Measurements from ENCODE around the gene PGP.
"Not testable (repeated sequence)": the region's sequence is repeated elsewhere in the genome, so short reads cannot be mapped to it uniquely, and the experiment has no call there.

Gene PGP

DNA sequence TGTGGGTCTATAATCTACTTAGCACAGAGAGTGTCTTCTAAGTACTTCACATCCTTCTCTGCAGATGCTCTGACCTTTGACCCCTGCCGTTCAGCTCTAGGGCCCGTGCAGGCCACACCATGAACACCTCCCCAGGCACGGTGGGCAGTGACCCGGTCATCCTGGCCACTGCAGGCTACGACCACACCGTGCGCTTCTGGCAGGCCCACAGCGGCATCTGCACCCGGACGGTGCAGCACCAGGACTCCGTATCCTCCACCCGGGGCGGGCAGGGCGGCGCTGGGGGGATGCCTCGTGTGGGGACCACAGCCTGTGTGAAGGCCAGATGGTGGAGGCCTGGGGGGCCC is 8.7 kb downstream of the PGP start:
- H3K36me3 ChIP-seq (ENCODE audit: control insufficient read depth, insufficient read depth, low read length) = peaks cover 31% of the 10 kb centered on the region
- peak overlapping the region; percentile 86 for H3K9ac ChIP-seq (ENCODE audit: low read depth, low read length)
- H3K27ac ChIP-seq (ENCODE audit: low read depth, low read length) = peak overlapping the region; percentile 94

DNA sequence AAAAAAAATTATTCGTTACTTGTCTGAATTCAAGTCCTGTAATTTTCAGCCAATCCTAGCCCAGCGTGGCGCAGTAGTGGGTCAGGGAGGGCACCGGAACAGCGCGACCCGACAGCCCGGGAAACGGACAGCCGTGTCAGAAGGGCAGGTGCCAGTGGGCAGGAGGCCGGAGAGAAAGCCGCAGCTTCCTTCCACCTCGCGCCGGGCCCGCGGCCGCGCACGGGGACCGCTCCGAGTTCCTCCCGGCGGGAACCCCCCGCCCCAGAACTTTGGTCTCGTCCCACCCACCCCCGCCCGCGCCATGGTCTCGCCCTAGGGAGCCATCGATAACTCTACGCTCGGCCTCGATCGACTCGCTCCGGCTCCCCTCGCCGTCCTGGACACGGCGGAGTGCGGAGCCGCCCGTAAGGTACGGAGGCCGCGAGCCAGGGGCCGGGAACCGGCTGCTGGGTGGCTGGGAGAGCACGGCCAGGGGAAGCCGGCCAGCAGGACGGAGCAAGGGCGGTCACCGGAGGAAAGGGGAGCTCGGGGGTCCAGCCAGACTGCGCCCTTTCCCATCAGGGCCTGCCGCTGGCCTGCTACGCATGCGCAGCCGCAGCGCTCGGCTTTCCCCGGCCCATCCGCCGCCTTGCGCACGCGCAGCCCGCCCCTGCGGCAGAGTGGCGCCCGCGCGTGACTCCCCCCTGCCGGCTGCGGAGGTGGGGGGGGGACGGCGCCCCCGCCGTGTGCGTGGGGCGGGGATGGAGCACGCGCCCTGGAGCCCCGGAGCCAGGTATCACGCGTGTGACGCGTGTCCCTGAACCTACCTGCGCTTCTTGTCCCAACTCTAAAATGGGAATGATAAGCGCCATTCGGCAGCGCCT is 9.3 kb downstream of the PGP start, which contains the start of gene MLST8:
Gene MLST8 (plus strand): TSS at position 351 of the 863 bp plus-strand sequence. CDS start 632 bp downstream, outside the sequence.
- peaks cover 31% of the 10 kb centered on the region for H3K36me3 ChIP-seq (ENCODE audit: control insufficient read depth, insufficient read depth, low read length)
- H3K27me3 ChIP-seq (ENCODE audit: control insufficient read depth, insufficient read depth, low read length) = peaks cover 3% of the 10 kb centered on the region
- no peaks in the 10 kb centered on the region for H3K4me1 ChIP-seq (ENCODE audit: control insufficient read depth, insufficient read depth, low read length)
- peak within 1 kb of the TSS; percentile 94 for H3K27ac ChIP-seq (ENCODE audit: low read depth, low read length)
- H3K4me3 ChIP-seq (ENCODE audit: low read depth, low read length) = peak within 1 kb of the TSS; percentile 87
- no peaks in the 10 kb centered on the region for H3K9me3 ChIP-seq (ENCODE audit: control insufficient read depth, insufficient read depth, low read length)
- peak within 1 kb of the TSS; percentile 86 for H3K9ac ChIP-seq (ENCODE audit: low read depth, low read length)

More for the DNA sequence above, 8.7 kb downstream of the PGP start:
- no peaks in the 10 kb centered on the region for H3K27me3 ChIP-seq (ENCODE audit: control insufficient read depth, insufficient read depth, low read length)
- H3K4me1 ChIP-seq (ENCODE audit: control insufficient read depth, insufficient read depth, low read length) = no peaks in the 10 kb centered on the region
- no peaks in the 10 kb centered on the region for H3K9me3 ChIP-seq (ENCODE audit: control insufficient read depth, insufficient read depth, low read length)
- H3K4me3 ChIP-seq (ENCODE audit: low read depth, low read length) = peak overlapping the region; percentile 87

DNA sequence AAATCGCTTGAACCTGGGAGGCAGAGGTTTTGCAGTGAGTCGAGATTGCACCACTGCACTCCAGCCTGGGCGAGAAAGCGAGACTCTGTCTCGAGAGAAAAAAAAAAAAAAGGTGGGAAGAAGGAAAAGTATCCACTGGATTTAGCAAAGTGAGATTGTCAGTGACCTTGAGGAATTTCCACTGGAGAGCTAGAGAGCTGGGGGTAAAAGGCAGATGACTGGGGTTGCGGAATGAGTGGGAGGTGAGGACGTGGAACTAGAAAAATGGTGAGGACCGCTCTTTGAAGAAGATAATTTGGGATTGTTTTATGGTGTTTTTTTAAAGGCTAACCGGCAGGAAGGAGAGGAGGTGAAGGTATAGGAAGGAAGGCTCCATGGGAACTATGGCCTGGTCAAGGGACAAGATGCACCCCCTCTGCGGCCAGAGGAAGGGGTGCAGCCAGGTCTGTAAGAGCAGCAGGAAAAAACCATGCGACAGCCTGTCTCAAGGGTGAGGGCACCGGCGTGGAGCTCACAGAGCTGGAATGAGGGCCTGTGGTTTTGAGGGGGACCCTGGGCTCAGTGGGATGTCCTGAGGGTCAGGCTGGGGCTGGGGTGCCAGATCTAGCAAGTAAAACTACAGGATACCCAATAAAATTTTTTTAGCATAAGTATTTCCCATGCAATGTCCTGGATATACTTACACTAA is 10.1 kb downstream of the PGP start:
- H3K27me3 ChIP-seq (ENCODE audit: control insufficient read depth, insufficient read depth, low read length) = peaks cover 5% of the 10 kb centered on the region
- H3K9me3 ChIP-seq (ENCODE audit: control insufficient read depth, insufficient read depth, low read length) = no peaks in the 10 kb centered on the region

DNA sequence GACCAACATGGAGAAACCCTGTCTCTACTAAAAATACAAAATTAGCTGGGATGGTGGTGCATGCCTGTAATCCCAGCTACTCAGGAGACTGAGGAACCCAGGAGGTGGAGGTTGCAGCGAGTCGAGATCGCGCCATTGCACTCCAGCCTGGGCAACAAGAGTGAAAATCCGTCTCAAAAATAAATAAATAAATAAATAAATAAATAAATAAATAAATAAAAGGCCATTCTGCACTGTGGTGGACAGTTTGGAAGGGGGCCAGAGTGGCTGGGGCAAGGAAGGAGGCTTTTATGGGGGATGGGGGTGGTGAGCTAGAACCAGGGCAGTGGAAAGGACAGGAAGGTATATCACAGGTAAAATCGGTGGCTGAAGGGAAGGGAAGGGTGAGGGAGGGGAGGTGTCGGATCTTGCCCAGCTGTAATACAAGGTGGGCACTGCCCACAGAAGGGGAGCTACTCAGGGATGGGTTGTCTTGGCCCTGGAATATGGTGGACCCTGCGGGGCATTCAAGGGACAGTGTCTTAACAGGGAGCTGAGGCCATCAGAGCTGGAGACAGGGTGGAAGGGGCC is 11.4 kb downstream of the PGP start:
- H3K9ac ChIP-seq (ENCODE audit: low read depth, low read length); H3K4me3 ChIP-seq (ENCODE audit: low read depth, low read length); H3K4me1 ChIP-seq (ENCODE audit: control insufficient read depth, insufficient read depth, low read length); H3K9me3 ChIP-seq (ENCODE audit: control insufficient read depth, insufficient read depth, low read length); H3K27ac ChIP-seq (ENCODE audit: low read depth, low read length): not testable (repeated sequence)
- H3K27me3 ChIP-seq (ENCODE audit: control insufficient read depth, insufficient read depth, low read length) = peaks cover 17% of the 10 kb centered on the region
- peaks cover 19% of the 10 kb centered on the region for H3K36me3 ChIP-seq (ENCODE audit: control insufficient read depth, insufficient read depth, low read length)

More for the DNA sequence above, 10.1 kb downstream of the PGP start:
- no peaks in the 10 kb centered on the region for H3K4me1 ChIP-seq (ENCODE audit: control insufficient read depth, insufficient read depth, low read length)
- H3K4me3 ChIP-seq (ENCODE audit: low read depth, low read length) = peak overlapping the region; percentile 87
- H3K27ac ChIP-seq (ENCODE audit: low read depth, low read length) = no peak overlapping the region
- peak overlapping the region; percentile 47; the same call in 1 of the 2 replicates for H3K9ac ChIP-seq (ENCODE audit: low read depth, low read length)
- H3K36me3 ChIP-seq (ENCODE audit: control insufficient read depth, insufficient read depth, low read length) = peaks cover 31% of the 10 kb centered on the region

DNA sequence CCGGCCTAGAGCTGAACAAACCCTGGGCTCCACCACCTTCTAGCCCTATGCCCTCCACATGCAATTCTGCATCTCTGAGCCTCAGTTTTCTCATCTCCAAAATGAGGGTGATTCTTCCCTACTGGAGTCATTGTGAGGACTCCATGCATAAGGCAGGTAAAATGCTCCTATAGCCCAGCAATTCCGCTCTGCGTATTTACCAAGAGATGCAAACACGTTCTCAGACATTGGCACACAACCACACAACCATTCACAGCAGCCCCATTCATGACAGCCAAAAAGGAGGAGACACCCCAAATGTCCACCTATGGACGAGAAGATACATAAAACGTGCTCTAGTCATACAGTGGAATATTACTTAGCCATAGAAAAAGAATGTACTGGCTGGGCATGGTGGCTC is 14.3 kb downstream of the PGP start:
- H3K27me3 ChIP-seq (ENCODE audit: control insufficient read depth, insufficient read depth, low read length) = peaks cover 38% of the 10 kb centered on the region
- H3K9me3 ChIP-seq (ENCODE audit: control insufficient read depth, insufficient read depth, low read length) = no peaks in the 10 kb centered on the region
- H3K4me1 ChIP-seq (ENCODE audit: control insufficient read depth, insufficient read depth, low read length) = no peaks in the 10 kb centered on the region
- no peak overlapping the region for H3K27ac ChIP-seq (ENCODE audit: low read depth, low read length)
- no peak overlapping the region for H3K4me3 ChIP-seq (ENCODE audit: low read depth, low read length)
- H3K36me3 ChIP-seq (ENCODE audit: control insufficient read depth, insufficient read depth, low read length) = no peaks in the 10 kb centered on the region
- H3K9ac ChIP-seq (ENCODE audit: low read depth, low read length) = no peak overlapping the region

DNA sequence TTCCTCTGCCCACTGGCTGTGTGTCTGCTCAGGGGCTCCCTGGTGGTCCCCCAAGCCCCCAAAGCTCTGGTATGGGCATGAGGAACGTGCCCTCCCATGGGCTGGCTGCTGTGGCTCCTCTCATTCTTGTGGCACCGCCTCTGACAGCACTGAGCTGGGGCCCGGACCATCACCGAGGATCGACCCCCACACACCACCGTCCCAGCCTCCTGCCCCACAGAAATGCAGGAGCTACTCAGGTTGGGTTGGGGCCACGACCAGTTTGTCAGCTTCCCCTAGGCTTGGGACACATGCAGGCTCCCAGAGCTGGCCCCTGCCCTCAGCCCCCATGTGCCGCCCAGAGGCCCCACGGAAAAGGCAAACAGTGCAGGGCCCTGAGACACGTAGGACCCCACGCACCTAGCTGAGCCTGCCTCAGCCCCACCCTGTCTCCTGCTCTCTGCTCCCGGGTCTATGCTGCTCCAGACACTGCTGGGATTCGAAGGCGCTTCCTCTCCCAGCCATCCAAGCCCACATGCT is 15.0 kb downstream of the PGP start:
- no peak overlapping the region for H3K27ac ChIP-seq (ENCODE audit: low read depth, low read length)
- no peak overlapping the region for H3K4me3 ChIP-seq (ENCODE audit: low read depth, low read length)
- no peaks in the 10 kb centered on the region for H3K9me3 ChIP-seq (ENCODE audit: control insufficient read depth, insufficient read depth, low read length)
- peaks cover 42% of the 10 kb centered on the region for H3K27me3 ChIP-seq (ENCODE audit: control insufficient read depth, insufficient read depth, low read length)
- H3K36me3 ChIP-seq (ENCODE audit: control insufficient read depth, insufficient read depth, low read length) = no peaks in the 10 kb centered on the region
- no peaks in the 10 kb centered on the region for H3K4me1 ChIP-seq (ENCODE audit: control insufficient read depth, insufficient read depth, low read length)
- no peak overlapping the region for H3K9ac ChIP-seq (ENCODE audit: low read depth, low read length)

DNA sequence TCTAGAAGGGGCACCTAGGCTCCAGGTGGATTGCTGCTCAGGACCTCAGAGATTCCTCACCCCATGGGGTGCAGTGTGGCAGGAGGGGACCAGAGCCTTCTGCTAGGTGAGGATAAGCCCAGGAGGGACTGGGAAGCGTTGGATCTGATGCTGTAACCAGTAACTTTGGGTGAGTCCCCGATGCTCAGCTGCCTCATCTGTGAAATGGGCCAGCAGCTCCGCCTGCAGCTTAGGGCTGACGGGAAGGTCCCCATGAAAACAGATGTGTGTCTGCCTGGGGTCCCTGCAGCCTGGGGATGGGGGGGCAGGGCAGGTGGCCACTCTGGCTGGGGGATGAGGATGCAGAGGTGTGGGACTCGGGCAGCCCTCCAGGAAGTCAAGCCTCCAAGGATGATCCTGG is 15.5 kb downstream of the PGP start:
- no peak overlapping the region for H3K27ac ChIP-seq (ENCODE audit: low read depth, low read length)
- H3K4me3 ChIP-seq (ENCODE audit: low read depth, low read length) = no peak overlapping the region
- H3K4me1 ChIP-seq (ENCODE audit: control insufficient read depth, insufficient read depth, low read length) = no peaks in the 10 kb centered on the region
- no peaks in the 10 kb centered on the region for H3K9me3 ChIP-seq (ENCODE audit: control insufficient read depth, insufficient read depth, low read length)
- no peak overlapping the region for H3K9ac ChIP-seq (ENCODE audit: low read depth, low read length)
- H3K27me3 ChIP-seq (ENCODE audit: control insufficient read depth, insufficient read depth, low read length) = peaks cover 42% of the 10 kb centered on the region
- H3K36me3 ChIP-seq (ENCODE audit: control insufficient read depth, insufficient read depth, low read length) = no peaks in the 10 kb centered on the region

DNA sequence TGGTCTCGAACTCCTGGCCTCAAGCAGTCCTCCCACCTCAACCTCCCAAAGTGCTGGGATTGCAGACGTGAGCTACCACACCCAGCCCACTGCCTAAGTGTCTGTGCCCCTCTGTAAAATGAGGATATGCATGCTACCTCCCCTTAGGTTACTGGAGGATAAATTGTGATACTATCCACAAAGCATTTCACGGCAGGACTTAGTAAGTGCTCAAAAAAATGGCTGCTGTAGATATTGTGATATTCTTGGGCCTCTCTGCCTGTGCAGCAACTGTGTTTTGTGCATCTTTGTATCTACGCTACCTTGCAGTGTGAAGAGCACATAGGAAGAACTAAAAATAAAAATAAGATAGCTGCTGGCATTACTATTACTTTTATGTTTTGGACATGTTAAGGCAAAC is 16.4 kb downstream of the PGP start:
- Histone ChIP-seq H3K4me3 (ENCODE audit: low read depth, low read length) (no peak overlapping the region), H3K9me3 (ENCODE audit: control insufficient read depth, insufficient read depth, low read length) (no peaks in the 10 kb centered on the region), H3K27me3 (ENCODE audit: control insufficient read depth, insufficient read depth, low read length) (peaks cover 42% of the 10 kb centered on the region), H3K4me1 (ENCODE audit: control insufficient read depth, insufficient read depth, low read length) (no peaks in the 10 kb centered on the region), H3K9ac (ENCODE audit: low read depth, low read length) (no peak overlapping the region), H3K36me3 (ENCODE audit: control insufficient read depth, insufficient read depth, low read length) (no peaks in the 10 kb centered on the region), H3K27ac (ENCODE audit: low read depth, low read length) (no peak overlapping the region)

DNA sequence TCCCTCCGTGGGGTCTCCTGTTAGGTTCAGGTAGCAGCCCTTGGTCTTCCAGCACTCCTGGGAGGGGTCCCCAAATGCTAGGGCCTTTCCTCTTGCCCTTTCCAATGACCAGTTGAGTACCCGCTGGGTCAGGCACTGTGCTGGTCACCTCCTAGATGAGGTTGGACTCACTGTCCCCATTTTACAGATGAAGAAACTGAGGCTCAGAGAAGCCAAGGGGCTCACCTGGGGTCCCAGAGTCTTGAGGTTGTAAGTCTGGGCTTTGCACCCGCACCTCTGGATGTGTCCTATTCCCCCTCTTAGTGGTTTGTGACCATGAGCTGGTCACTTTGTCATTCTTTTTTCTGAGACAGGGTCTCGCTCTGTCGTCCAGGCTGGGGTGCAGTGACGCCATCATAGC is 16.9 kb downstream of the PGP start:
- peaks cover 42% of the 10 kb centered on the region for H3K27me3 ChIP-seq (ENCODE audit: control insufficient read depth, insufficient read depth, low read length)
- no peak overlapping the region for H3K4me3 ChIP-seq (ENCODE audit: low read depth, low read length)
- H3K36me3 ChIP-seq (ENCODE audit: control insufficient read depth, insufficient read depth, low read length) = no peaks in the 10 kb centered on the region
- H3K9me3 ChIP-seq (ENCODE audit: control insufficient read depth, insufficient read depth, low read length) = no peaks in the 10 kb centered on the region
- no peaks in the 10 kb centered on the region for H3K4me1 ChIP-seq (ENCODE audit: control insufficient read depth, insufficient read depth, low read length)
- H3K27ac ChIP-seq (ENCODE audit: low read depth, low read length) = no peak overlapping the region
- no peak overlapping the region for H3K9ac ChIP-seq (ENCODE audit: low read depth, low read length)

DNA sequence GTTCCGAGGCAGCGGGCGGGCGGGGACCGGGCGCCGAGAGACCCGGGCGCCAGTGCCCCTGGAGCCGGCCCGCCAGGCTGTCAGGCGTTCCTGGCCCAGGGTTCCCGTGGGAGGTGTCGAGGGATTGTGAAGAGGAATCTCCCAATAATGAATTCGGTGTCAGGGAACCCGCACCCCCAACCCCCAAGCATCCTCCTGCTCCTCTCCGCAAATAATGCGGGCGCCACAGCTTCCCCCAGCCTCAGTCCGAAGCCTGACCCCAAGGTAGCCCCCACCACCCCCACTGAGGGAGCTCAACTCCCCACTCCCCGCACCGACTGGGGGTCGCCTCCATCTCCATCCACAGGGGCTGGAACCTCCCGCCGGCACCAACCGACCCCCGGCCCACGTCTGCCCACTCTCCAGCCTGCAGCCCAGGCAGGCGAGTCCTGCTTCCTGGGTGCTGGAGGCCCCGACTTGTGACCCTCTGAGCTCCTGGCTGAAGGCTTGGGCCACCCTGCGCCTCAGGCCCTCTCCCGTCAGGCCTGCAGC is 17.6 kb downstream of the PGP start:
- Histone ChIP-seq H3K4me1 (ENCODE audit: control insufficient read depth, insufficient read depth, low read length) (no peaks in the 10 kb centered on the region), H3K9me3 (ENCODE audit: control insufficient read depth, insufficient read depth, low read length) (no peaks in the 10 kb centered on the region), H3K4me3 (ENCODE audit: low read depth, low read length) (peak overlapping the region; percentile 55; the same call in 1 of the 2 replicates), H3K27ac (ENCODE audit: low read depth, low read length) (no peak overlapping the region), H3K9ac (ENCODE audit: low read depth, low read length) (no peak overlapping the region), H3K27me3 (ENCODE audit: control insufficient read depth, insufficient read depth, low read length) (peaks cover 42% of the 10 kb centered on the region), H3K36me3 (ENCODE audit: control insufficient read depth, insufficient read depth, low read length) (no peaks in the 10 kb centered on the region)

Measured in HUES48 (cell line).